ENCODE results near the gene IRAK1BP1.
"Not testable (repeated sequence)": the region's sequence is repeated elsewhere in the genome, so short reads cannot be mapped to it uniquely, and the experiment has no call there.

IRAK1BP1 gene

DNA sequence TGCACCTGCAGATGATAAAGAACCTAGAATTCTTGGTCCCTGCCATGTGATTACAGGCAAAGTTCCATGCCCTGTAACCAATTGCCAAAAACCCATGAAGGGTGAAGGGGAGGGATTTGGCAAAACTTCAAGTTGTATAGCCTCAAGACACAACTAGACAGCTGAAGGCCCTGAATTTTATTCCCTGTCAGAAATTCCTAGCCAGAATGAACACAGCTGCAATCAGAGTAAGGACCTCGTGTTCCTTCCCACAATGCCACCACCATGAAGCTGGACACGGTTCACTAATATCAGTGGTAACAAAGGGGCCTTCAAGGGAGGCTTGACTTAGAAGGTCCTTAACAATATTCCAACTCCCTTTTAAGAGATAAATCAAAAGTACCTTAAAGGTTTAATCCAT is 22.5 kb upstream of the IRAK1BP1 start:
- Histone ChIP-seq H3K4me1 (no peaks in the 10 kb centered on the region), H3K9me3 (no peaks in the 10 kb centered on the region), H3K36me3 (no peaks in the 10 kb centered on the region), H3K27ac (no peak overlapping the region), H3K4me3 (no peak overlapping the region), H3K27me3 (no peaks in the 10 kb centered on the region)
- TF ChIP-seq, protein P1, sequence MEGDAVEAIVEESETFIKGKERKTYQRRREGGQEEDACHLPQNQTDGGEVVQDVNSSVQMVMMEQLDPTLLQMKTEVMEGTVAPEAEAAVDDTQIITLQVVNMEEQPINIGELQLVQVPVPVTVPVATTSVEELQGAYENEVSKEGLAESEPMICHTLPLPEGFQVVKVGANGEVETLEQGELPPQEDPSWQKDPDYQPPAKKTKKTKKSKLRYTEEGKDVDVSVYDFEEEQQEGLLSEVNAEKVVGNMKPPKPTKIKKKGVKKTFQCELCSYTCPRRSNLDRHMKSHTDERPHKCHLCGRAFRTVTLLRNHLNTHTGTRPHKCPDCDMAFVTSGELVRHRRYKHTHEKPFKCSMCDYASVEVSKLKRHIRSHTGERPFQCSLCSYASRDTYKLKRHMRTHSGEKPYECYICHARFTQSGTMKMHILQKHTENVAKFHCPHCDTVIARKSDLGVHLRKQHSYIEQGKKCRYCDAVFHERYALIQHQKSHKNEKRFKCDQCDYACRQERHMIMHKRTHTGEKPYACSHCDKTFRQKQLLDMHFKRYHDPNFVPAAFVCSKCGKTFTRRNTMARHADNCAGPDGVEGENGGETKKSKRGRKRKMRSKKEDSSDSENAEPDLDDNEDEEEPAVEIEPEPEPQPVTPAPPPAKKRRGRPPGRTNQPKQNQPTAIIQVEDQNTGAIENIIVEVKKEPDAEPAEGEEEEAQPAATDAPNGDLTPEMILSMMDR (IDR thresholded peaks at IDR 0.05), result no peak
- intact Hi-C loops (cut with DNase I; ENCODE audit: low total_unique reads), result no loop called here
- no peak for DNase-seq

DNA sequence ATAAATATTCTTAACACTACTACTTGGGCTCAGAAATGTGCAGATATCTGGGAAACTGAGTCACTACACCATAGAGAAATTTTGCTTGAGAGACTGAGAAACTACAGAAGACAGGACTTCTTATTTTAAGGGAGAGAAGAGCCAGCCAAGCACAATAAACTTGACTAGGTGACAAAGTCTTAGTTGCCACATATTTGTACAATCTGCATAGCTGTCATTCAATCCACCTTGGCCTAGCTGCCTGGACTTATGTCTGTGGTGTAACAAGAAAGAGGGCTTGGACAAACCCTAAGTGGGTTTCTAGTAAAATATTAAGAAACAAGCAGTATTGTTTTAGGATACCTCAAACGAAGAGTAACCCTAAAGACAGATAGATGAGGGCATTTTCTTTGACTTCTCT is 21.8 kb upstream of the IRAK1BP1 start:
- H3K27ac ChIP-seq, result no peak overlapping the region
- no peaks in the 10 kb centered on the region for H3K27me3 ChIP-seq
- intact Hi-C loops (cut with DNase I; ENCODE audit: low total_unique reads), result no loop called here
- H3K4me1 ChIP-seq, result no peaks in the 10 kb centered on the region
- no peak for DNase-seq
- H3K9me3 ChIP-seq, result no peaks in the 10 kb centered on the region
- TF ChIP-seq, protein P1 (IDR thresholded peaks at IDR 0.05), result no peak
- no peak overlapping the region for H3K4me3 ChIP-seq
- no peaks in the 10 kb centered on the region for H3K36me3 ChIP-seq

DNA sequence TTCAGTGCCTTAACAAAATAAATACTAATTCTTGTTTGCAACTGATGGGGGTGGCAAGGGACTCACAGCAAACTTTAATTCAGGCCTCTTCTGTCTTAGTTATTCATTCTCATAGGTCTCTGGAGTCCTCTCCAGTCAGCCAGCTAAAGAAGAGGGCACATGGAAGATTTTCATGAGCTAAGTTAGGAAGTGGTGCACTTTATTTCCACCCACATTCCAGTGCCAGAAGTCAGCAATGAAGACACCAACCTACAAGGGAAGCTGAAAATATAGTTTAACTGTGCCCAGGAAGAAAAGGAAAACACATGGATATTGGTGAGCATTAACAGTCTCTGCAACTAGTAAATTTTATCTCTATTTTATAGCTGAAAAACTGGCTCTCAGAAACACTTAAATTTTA is 16.7 kb upstream of the IRAK1BP1 start:
- DNase-seq, result no peak
- Histone ChIP-seq H3K4me1 (no peaks in the 10 kb centered on the region), H3K36me3 (no peaks in the 10 kb centered on the region), H3K9me3 (no peaks in the 10 kb centered on the region), H3K4me3 (no peak overlapping the region), H3K27ac (no peak overlapping the region), H3K27me3 (no peaks in the 10 kb centered on the region)
- TF ChIP-seq, protein P1 (IDR thresholded peaks at IDR 0.05), result no peak
- intact Hi-C loops (cut with DNase I; ENCODE audit: low total_unique reads), result no loop called here

DNA sequence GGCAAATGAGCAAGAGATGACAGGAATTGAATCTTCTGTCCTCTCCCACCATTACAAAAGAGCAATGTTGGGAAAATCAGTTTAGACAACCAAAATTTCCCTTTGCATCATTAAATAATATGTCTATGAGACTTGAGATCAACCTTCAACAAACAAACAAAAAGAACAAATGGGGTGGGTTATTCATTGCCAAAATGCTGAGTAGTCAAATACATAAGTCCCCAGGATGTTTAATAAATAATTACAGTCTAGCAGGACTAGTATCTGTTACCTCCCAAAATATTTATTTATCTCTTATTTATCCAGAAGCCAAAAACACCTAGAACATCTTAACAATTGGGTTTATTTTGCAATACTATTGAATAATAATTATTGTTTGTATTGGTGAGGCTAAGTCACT is 16.2 kb upstream of the IRAK1BP1 start:
- TF ChIP-seq, protein P1 (IDR thresholded peaks at IDR 0.05), result no peak
- intact Hi-C loops (cut with DNase I; ENCODE audit: low total_unique reads), result no loop called here

DNA sequence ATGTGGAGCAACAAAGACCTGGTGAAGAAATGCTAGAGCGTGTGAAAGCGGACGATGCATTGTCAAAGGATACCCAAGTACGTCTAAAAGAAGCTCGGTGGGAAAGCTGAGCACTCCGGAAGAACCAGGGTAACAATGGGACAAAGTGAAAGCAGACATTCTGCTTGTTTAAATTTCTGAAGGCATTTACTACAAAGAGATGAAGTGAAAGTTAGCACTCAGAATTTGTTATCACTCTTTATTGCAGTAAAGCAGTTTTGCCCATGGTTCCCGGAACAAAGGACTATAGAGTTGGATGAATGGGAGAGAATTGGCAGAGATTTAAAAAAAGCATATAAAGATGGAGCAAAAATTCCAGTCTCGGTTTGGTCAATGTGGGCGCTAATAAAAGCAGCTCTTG is 12.8 kb upstream of the IRAK1BP1 start:
- H3K9me3 ChIP-seq, result no peaks in the 10 kb centered on the region
- intact Hi-C loops (cut with DNase I; ENCODE audit: low total_unique reads), result no loop called here
- TF ChIP-seq, protein P1 (IDR thresholded peaks at IDR 0.05), result no peak
- H3K27ac ChIP-seq, result no peak overlapping the region
- no peaks in the 10 kb centered on the region for H3K4me1 ChIP-seq
- no peaks in the 10 kb centered on the region for H3K27me3 ChIP-seq
- H3K36me3 ChIP-seq, result no peaks in the 10 kb centered on the region
- no peak overlapping the region for H3K4me3 ChIP-seq
- no peak for DNase-seq

More for the DNA sequence above, 16.2 kb upstream of the IRAK1BP1 start:
- H3K36me3 ChIP-seq, result no peaks in the 10 kb centered on the region
- no peak overlapping the region for H3K4me3 ChIP-seq
- DNase-seq, result no peak
- H3K9me3 ChIP-seq, result no peaks in the 10 kb centered on the region
- H3K27ac ChIP-seq, result no peak overlapping the region
- H3K4me1 ChIP-seq, result no peaks in the 10 kb centered on the region
- no peaks in the 10 kb centered on the region for H3K27me3 ChIP-seq

DNA sequence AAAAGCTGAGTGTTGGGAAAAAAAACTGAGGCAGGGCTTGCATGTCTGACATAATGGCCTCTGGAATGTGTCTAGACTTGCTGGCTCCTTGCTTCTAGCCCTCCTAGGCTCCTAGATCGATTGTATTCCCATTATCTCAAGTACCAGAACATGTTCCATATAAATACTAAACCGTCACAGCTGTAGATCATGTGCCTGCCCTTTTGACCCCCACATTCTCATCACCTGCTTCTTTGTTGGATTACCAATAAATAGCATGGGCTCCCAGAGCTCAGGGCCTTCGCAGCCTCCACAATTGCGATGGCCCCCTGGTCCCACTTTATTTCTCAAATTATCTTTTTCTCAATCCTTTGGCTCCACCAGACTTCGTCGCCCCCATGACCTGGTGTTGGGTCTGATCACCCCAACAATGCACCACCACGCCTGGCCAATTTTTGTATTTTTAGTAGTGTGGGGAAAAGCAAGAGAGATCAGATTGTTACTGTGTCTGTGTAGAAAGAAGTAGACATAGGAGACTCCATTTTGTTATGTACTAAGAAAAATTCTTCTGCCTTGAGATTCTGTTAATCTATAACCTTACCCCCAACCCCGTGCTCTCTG is 8.9 kb upstream of the IRAK1BP1 start:
- H3K36me3 ChIP-seq; H3K27ac ChIP-seq; DNase-seq; H3K4me1 ChIP-seq; intact Hi-C loops (cut with DNase I; ENCODE audit: low total_unique reads); H3K27me3 ChIP-seq; H3K9me3 ChIP-seq; H3K4me3 ChIP-seq: not testable (repeated sequence)

Data from tibial artery (tissue), 4 donors.